Aorta (tissue), 5 donors: ENCODE data around the gene TSC22D4. TPM values are rescaled to one million over a fixed set of nuclear protein-coding genes. Genes with fewer than 3 reads are reported as not detected.
"Not testable (repeated sequence)": the region's sequence is repeated elsewhere in the genome, so short reads cannot be mapped to it uniquely, and the experiment has no call there.

Experiments used
- ATAC-seq: fragments of 200-7000 bp; cut with Tn5 transposase; one replicate; pipeline ENCODE4 v1.9.1; 2022; ENCODE audit warnings: moderate library complexity; ENCODE audit not compliant: low FRiP score
- DNase-seq, 2 donors: peaks; one replicate each; pipeline ENCODE4 v3.0.0-alpha.2; 2020
- H3K27ac ChIP-seq, 2 donors: one replicate each; pipeline ENCODE4 v1.5.1; 2013; ENCODE audit warnings: low read length in 2 of 2, mild to moderate bottlenecking in 2 of 2, moderate library complexity in 2 of 2, control low read depth in 1 of 2, inconsistent platforms in 1 of 2, low read depth in 1 of 2
- H3K27me3 ChIP-seq, 2 donors: one replicate each; pipeline ENCODE4 v1.6.1; 2013; ENCODE audit warnings: control low read depth in 1 of 2, low read length in 1 of 2, mild to moderate bottlenecking in 1 of 2, moderate library complexity in 1 of 2; ENCODE audit not compliant: insufficient read depth in 2 of 2, control insufficient read depth in 1 of 2
- H3K36me3 ChIP-seq, 2 donors: one replicate each; pipeline ENCODE4 v1.6.1; 2013; ENCODE audit warnings: control low read depth in 1 of 2, low read length in 1 of 2, mild to moderate bottlenecking in 1 of 2; ENCODE audit not compliant: insufficient read depth in 2 of 2, control insufficient read depth in 1 of 2
- H3K4me1 ChIP-seq, 2 donors: one replicate each; pipeline ENCODE4 v1.6.1; 2013; ENCODE audit warnings: low read length in 2 of 2, control low read depth in 1 of 2, mild to moderate bottlenecking in 1 of 2, moderate library complexity in 1 of 2; ENCODE audit not compliant: insufficient read depth in 2 of 2, control insufficient read depth in 1 of 2
- H3K4me3 ChIP-seq, 2 donors: one replicate each; pipeline ENCODE4 v1.5.1; 2013; ENCODE audit warnings: low read length in 2 of 2, control low read depth in 1 of 2, mild to moderate bottlenecking in 1 of 2
- H3K9me3 ChIP-seq: one replicate; pipeline ENCODE4 v1.6.1; 2013; ENCODE audit warnings: mild to moderate bottlenecking, low read length; ENCODE audit not compliant: control insufficient read depth
- WGBS, 2 donors: extraction: QIAGEN DNeasy Blood & Tissue Kit; methylation state at CpG; one replicate each; pipeline ENCODE4 v1.1.7; 2013; 5-methylcytosine and 5-hydroxymethylcytosine counted together
- intact Hi-C, 2 donors: fragments of 100-400 bp; cut with DNase I; formaldehyde crosslinking; loops; one replicate each; pipeline versions ENCODE4 v1.14.2 to v1.15.0; 2022
- polyA plus RNA-seq, 2 donors: library from polyadenylated mRNA; stranded (reverse); fragments of 200-250 nt; gene quantifications; one replicate each; pipeline ENCODE4 v1.2.3, GENCODE V29; 2013
- total RNA-seq, 2 donors: library from RNA; stranded (reverse); fragmentation: NEBNext Ultra II Directional; extraction: Animal tissue kit (Norgen Biotek cat#: 25700); gene quantifications; one replicate each; pipeline ENCODE4 v1.2.1, GENCODE V29; 2021
- donor health status: healthy with polysubstance abuse.
- donor health status: Bipolar disorder and iron deficiency.
- donor health status: DM: no; HTN: no; CAD: no.
- donor health status: DM: no; HTN: no; CAD: no.
- donor health status: DM: yes; HTN: yes; CAD: no.

TSC22D4 gene
- total and polyA plus RNA-seq, 4 donors: 18.8 to 46.5 (median 33.3) TPM

DNA sequence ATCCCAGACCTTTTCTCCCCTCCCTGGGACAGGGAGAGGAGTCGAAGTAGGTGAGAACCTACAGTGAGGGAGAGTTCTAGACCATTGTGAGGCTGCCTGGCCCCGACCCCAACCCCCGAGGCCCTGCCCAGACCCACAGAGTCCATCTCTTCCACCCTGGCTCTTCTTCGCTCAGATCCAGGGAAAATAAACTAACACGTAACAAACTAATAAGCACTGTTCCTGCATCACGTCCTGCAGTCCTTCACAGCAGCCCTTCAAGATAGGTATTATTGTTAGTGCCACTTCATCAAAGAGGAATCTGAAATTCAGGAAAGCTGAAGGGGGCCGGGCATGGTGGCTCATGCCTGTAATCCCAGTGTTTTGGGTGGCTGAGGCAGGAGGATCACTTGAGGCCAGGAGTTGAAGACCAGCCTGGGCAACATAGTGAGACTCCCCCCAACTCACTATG, 14.8 kb downstream of the TSC22D4 start, which contains the start of gene SPACDR:
Gene SPACDR, minus strand, starts transcription at position 51 of the 451 bp plus-strand sequence. CDS start 235 bp downstream, outside the sequence.
- WGBS, 2 donors: 85 to 87% methylated on average over 6 to 7 of the region's 7 CpGs
- intact Hi-C loops: loop anchor here in 1 of 2 donors (10.0 kb wide), 1 partner anchor 261 kb away; the partner anchor contains the start of gene EPO
- no peaks in the 10 kb centered on the region for H3K9me3 ChIP-seq
- DNase-seq (no peak), ATAC-seq (no peak)
- H3K27me3 ChIP-seq: no peaks in the 10 kb centered on the region
- no peak within 1 kb of the TSS for H3K27ac ChIP-seq
- H3K36me3 ChIP-seq: no peaks in the 10 kb centered on the region
- no peak within 1 kb of the TSS for H3K4me3 ChIP-seq
- no peaks in the 10 kb centered on the region for H3K4me1 ChIP-seq

GRCh38 chr7:100457033-100457432, 22.0 kb downstream of the TSC22D4 start:
- 89 to 94% methylated on average over 6 of the region's 6 CpGs for WGBS, 2 donors
- Histone ChIP-seq H3K27me3 (no peaks in the 10 kb centered on the region), H3K9me3 (no peaks in the 10 kb centered on the region), H3K4me1 (no peaks in the 10 kb centered on the region), H3K4me3 (no peak overlapping the region), H3K27ac (no peak overlapping the region), H3K36me3 (no peaks in the 10 kb centered on the region)
- ATAC-seq (no peak), DNase-seq (no peak)
- intact Hi-C loops: no loop called here

GRCh38 chr7:100456562-100456961, 22.5 kb downstream of the TSC22D4 start:
- intact Hi-C loops: no loop called here
- WGBS, 2 donors: 87 to 89% methylated on average over 14 of the region's 14 CpGs

DNA sequence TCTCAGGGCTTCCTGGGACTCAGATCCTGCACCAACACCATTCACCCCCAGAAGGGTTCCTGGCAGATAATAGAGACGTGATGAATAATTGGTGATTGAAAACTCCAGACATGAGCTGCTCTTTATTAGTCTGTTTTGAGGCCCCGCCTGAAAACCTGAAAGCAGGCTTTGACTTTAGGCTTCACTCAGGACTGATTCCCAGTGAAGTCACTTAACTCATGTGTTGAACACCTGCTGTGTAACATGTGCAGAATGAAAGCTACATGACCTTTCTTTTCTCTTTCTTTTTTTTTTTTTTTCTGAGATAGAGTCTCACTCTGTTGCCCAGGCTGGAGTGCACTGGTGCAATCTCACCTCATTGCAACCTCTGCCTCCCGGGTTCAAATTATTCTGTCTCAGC, 23.8 kb downstream of the TSC22D4 start:
- H3K9me3 ChIP-seq: no peaks in the 10 kb centered on the region
- no peaks in the 10 kb centered on the region for H3K27me3 ChIP-seq
- H3K27ac ChIP-seq: no peak overlapping the region
- 90 to 97% methylated on average over 3 of the region's 3 CpGs for WGBS, 2 donors
- ATAC-seq (no peak), DNase-seq (no peak)
- H3K36me3 ChIP-seq: no peaks in the 10 kb centered on the region
- H3K4me3 ChIP-seq: no peak overlapping the region
- intact Hi-C loops: no loop called here
- H3K4me1 ChIP-seq: no peaks in the 10 kb centered on the region

More at GRCh38 chr7:100456562-100456961, 22.5 kb downstream of the TSC22D4 start:
- H3K4me3 ChIP-seq: no peak overlapping the region
- no peak for DNase-seq
- no peaks in the 10 kb centered on the region for H3K27me3 ChIP-seq
- H3K27ac ChIP-seq: no peak overlapping the region
- ATAC-seq: no peak
- H3K9me3 ChIP-seq: no peaks in the 10 kb centered on the region
- H3K36me3 ChIP-seq: no peaks in the 10 kb centered on the region
- no peaks in the 10 kb centered on the region for H3K4me1 ChIP-seq

GRCh38 chr7:100453854-100454253, 25.2 kb downstream of the TSC22D4 start:
- DNase-seq, H3K27ac ChIP-seq, intact Hi-C loops, H3K36me3 ChIP-seq, H3K4me3 ChIP-seq, H3K9me3 ChIP-seq, H3K27me3 ChIP-seq, H3K4me1 ChIP-seq, ATAC-seq: not testable (repeated sequence)
- 94 to 95% methylated on average over 8 of the region's 8 CpGs for WGBS, 2 donors

GRCh38 chr7:100452513-100452912, 26.5 kb downstream of the TSC22D4 start:
- H3K4me3 ChIP-seq: no peak overlapping the region
- ATAC-seq: no peak
- no peak overlapping the region for H3K27ac ChIP-seq
- intact Hi-C loops: no loop called here
- H3K36me3 ChIP-seq: no peaks in the 10 kb centered on the region
- no peak for DNase-seq
- no peaks in the 10 kb centered on the region for H3K9me3 ChIP-seq
- no peaks in the 10 kb centered on the region for H3K27me3 ChIP-seq
- WGBS, 2 donors: 88 to 90% methylated on average over 3 of the region's 3 CpGs
- H3K4me1 ChIP-seq: no peaks in the 10 kb centered on the region

DNA sequence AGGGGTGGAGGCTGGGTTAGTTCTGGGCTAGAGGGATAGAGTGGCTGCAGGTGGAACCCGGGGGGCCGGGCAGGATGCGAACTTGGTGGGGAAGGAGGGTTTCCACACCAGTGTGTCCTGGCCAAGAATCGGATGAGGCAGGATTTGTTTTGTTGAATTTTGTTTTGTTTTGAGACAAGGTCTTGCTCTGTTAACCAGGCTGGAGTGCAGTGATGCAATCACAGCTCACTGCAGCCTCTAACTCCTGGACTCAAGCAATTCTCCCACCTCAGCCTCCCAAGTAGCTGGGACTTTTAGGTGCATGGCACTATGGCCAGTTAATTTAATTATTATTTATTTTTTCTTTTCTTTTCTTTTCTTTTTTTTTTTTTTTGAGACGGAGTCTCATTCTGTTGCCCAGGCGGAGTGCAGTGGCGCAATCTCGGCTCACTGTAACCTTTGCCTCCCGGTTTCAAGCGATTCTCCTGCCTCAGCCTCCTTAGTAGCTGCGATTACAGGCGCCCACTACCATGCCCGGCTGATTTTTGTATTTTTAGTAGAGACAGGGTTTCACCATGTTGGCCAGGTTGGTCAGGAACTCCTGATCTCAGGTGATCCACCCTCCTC, 29.7 kb downstream of the TSC22D4 start:
- Histone ChIP-seq H3K27me3 (no peaks in the 10 kb centered on the region), H3K9me3 (no peaks in the 10 kb centered on the region), H3K27ac (no peak overlapping the region), H3K4me3 (no peak overlapping the region), H3K4me1 (no peaks in the 10 kb centered on the region), H3K36me3 (no peaks in the 10 kb centered on the region)
- intact Hi-C loops: no loop called here
- ATAC-seq (no peak), DNase-seq (no peak)
- 92% methylated on average over 13 of the region's 13 CpGs for WGBS, 2 donors

- H3K9me3 ChIP-seq, H3K27ac ChIP-seq, H3K27me3 ChIP-seq, DNase-seq, H3K4me1 ChIP-seq, H3K4me3 ChIP-seq, intact Hi-C loops, H3K36me3 ChIP-seq, ATAC-seq: not testable (repeated sequence)
- WGBS, 2 donors: 95% methylated on average over 8 of the region's 8 CpGs
Observed at GRCh38 chr7:100447363-100447762, 31.7 kb downstream of the TSC22D4 start.

GRCh38 chr7:100446040-100446439, 33.0 kb downstream of the TSC22D4 start:
- Histone ChIP-seq H3K27ac (no peak overlapping the region), H3K36me3 (no peaks in the 10 kb centered on the region), H3K9me3 (no peaks in the 10 kb centered on the region), H3K27me3 (no peaks in the 10 kb centered on the region), H3K4me3 (no peak overlapping the region), H3K4me1 (no peaks in the 10 kb centered on the region)
- intact Hi-C loops: no loop called here
- no peak for ATAC-seq
- WGBS, 2 donors: 73% methylated on average over 2 of the region's 2 CpGs
- DNase-seq: peak in 1 of 2 donors; percentile 25
